ENCODE results near the gene PPARD.

The PPARD gene

DNA sequence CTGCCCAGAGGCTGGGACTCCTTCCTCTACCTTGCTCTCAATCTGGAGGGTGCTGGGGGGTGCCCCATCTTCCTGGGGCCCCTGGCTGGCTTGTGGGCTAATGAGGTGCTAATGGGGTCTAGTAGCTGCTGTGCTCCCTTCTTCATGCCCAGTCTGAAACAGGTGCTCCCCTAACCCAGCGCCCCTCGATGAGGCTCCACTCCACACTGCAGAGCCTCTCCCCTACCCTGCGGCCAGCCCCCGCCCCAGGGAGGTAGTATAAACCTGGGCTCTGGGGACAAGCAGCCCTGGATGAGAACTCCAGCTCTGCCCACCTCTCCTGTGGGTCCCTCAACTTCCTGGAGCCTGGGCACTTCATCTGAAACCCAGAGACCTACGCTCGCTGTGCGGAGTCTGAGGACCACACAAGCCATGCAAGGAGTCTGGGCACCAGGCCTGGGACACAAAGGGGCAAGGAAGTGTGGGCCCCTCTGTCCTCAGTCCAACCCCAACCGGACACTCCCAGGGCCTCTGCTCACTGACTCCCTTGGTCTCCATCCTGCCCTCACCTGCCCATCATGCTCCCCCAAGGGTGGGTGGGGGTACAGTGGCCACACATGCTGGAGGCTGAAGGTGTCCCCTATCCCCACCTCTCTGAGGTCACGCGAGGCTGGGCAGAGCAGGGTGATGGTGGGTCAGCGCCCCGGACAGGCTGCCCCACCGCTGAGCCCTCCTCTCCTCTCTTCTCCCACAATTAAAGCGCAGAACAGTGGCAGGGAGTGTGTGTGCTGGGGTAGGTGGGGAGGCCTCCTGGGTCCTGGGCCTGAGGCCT is 132.0 kb downstream of the PPARD start:
- Histone ChIP-seq H3K4me3 (no peak overlapping the region), H3K27ac (peak overlapping the region in 1 of 21 experiments; percentile 6)

GRCh38 chr6:35474942-35475570 is 132.7 kb downstream of the PPARD start:
- H3K27ac ChIP-seq: no peak overlapping the region
- no peak overlapping the region for H3K4me3 ChIP-seq

GRCh38 chr6:35475573-35475972 is 133.2 kb downstream of the PPARD start:
- H3K27ac ChIP-seq: no peak overlapping the region
- H3K4me3 ChIP-seq: no peak overlapping the region

- H3K27ac ChIP-seq: no peak overlapping the region
- no peak overlapping the region for H3K4me3 ChIP-seq
Measured at GRCh38 chr6:35476004-35476403, 133.6 kb downstream of the PPARD start.

DNA sequence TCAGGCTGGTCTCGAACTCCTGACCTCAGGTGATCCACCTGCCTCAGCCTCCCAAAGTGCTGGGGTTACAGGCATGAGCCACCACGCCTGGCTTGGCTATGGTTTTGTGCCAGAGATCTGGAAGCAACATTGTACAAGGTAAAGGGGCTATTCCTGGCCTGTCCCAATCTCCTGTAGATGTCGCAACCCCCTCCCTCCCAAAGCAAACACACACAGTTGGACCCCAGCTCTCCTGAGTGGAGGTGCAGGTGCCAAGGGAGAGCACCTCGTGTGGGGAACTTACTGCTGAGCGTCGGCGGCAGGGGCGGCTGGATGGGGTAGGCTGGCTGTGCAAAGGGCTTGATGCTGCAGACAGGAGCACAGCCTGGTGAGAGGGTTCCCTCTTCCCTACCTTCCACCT is 134.7 kb downstream of the PPARD start:
- Histone ChIP-seq H3K27ac (no peak overlapping the region), H3K4me3 (no peak overlapping the region)
